ENCODE data around the gene SLC16A5.
"Not testable (repeated sequence)": the region's sequence is repeated elsewhere in the genome, so short reads cannot be mapped to it uniquely, and the experiment has no call there.

Gene SLC16A5

DNA sequence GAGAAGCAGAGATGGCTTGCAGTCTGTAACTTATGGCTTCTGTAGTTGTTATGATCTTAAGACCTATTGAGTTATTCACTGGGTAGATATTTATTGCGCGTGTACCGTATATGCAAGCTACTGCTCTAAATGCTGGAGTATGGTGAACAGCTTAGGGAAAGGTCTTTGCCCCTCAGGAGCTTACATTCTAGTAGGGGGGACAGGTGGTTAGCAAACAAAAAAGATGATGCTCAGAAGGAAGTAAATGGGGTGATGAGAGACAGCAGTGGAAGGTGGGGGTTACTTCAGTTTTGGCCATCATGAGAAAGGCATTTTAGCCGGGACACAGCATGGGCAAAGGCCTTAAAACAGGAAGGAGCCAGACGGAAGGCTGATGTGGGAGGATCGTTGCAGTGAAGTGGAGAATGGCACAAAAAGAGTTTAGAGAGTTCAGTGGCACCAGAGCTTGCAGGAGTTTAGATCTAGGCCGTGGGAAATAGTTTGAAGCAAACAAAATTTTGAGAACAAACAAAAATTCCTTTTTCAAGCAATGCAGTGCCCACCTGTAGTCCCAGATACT lies 24.1 kb downstream of the SLC16A5 start:
- no peak for DNase-seq

DNA sequence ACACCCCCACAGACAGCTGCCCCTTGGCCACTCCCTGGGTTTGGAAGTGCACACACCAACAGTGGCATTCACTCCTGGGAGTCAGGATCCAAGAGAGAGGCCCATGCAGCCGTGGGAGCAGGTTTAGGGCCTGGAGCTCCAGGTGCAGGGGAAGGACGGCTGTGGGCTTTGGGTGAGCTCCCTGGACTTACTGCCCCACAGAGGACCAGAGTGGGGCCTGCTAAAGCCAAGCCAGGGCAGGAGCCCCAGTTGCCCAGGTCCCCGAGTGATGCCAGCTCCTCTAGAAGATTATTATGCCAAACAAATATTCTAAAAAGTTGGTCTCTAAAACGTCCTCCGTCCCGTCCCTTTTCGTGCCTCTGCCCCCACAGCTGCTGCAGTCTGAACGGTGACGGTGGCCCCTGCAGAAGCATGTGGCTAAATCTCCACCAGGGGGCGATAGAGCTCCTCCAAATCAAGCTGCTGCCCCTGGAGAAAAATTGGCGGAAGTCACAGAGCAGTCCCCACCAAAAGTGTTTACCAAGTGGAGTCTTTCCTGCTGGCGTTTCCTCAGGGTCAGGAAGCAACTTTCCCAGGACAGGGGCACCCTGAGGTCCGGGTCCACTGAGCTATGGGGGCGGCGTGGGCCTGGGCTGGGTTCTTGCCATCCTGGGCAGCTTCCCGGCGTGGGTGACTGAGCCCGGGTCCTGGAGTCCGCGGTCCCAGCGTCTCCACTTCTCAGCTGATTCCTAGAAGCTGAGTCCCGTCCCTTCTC lies 26.2 kb downstream of the SLC16A5 start:
- peak; percentile 90 for DNase-seq

DNA sequence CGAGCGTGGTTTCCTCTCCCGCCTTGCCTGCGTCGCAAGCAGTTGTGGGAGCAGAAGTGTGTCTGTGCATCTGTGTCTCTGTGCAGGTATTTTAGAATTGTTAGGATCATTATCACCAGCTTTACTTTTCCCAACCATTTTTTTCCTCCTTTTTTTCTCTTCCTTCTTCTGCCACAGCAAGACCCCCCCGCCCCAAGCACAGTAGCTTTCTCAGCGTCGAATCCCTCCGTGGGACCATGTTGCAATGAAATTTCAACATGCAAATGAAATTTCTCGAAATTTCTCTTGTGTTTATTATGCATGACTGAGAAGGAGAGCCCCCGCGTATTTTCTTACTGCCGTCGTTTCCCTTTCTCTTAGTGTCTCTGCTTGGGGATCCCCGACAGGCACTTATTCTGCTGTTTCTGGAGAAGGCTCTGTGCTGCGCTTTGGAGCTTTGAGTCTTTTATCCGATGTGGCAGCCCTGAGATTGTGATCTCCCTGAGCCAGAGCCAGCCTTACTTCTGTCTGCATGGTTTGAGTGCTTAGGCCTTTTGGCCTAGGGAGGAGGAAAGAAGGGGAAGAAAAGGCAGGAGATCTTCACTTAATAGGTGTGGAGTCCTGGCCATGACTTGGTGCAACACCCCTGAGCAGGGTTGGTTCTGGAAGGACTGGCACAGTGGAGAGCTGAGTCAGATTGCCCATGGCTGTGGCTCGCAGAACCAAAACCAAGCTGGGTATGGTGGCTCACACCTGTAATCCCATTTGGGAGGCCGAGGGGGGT lies 27.0 kb downstream of the SLC16A5 start:
- DNase-seq = no peak

DNA sequence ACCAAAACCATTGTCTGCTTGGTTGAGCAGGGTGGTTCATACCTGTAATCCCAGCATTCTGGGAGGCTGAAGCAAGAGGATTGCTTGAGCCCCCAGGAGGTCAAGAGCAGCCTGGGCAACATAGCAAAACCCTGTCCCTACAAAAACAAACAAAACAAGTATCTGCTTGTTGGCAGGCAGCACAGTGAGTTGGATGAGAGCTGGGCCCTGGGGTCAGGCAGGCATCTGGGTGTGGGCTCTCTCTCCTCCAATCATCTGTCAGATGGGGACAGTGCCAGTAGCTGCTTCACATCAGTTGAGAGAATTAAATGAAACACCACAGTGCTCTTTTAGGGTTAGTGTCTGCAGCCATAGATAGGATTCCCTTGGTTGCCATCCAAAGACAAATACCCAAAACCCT lies 27.8 kb downstream of the SLC16A5 start:
- DNase-seq = no peak

DNA sequence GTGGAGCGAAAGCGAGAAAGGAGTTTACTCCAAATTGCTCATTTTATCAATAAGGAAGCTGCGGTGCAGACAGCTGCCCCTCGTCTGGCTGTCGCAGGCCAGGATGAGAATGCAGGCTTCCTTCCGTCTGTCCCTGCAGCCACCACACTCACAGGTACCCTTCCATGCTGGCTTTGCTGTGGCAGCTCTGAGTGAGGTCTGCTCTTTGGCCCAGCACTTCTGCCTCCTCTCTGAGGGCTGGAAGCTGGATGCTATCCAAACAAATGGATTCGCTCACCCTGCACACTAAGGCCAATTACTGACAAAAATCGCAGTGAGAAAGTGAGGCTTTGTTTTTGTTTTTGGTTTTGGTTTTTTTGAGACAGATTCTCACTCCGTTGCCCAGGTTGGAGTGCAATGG lies 29.0 kb downstream of the SLC16A5 start:
- DNase-seq = no peak

DNA sequence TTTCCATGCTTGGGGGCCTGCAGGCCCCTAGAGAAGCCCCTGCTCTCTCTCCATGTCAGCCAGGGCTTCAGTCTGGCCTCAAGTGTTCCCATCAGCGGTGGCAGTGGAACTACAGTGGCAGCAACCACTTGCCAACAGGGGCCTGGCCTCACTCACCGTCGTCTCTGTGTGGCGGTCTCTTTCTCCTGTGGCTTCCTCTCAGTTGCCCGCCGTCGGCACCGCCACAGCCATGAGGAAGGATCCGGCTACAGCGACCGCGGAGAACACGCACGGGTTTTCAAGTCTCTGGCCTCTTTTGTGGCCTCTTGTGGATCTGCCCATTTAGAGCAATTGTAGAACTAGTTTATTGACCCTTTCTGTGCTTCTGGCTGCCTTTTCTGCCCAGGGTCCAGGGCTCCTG lies 30.6 kb downstream of the SLC16A5 start:
- no peak for DNase-seq

DNA sequence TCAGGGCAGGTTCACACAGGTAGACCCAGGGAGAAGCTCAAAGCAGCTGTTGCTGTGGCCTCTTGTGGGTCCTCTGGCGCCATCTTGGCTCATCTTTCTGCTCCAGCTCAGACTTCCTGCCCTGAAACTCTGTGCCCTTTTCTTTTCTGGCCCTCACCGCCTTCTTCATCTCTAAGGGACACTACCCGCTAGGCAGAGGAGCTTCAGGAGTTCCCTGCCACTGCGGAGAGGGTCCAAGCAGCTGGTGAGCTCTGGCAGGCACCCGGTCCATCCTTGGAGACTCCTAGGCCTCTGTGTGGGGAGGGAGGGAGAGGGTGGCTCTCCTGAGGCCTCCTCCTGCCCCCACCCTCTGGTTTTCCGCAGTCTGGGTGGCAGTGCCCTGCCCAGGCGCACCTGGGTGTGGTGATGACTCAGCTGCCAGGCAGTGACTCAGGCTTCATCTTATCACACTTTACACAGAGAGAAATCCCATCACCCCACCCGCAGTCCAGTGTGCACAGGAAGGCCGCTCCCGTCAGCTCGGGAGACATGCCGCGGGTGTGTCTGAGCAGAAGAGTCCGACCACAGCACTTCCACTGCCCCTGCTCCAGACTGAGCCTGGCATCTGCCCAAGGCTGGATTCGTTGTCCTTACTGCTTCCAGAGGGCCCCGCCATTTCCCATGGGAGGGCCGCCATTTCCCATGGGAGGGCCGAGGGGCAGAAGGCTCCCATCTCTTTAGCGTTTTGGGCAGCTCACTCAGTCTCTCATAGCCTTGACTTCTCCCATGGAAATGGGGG lies 36.5 kb downstream of the SLC16A5 start:
- DNase-seq = peak; percentile 44

DNA sequence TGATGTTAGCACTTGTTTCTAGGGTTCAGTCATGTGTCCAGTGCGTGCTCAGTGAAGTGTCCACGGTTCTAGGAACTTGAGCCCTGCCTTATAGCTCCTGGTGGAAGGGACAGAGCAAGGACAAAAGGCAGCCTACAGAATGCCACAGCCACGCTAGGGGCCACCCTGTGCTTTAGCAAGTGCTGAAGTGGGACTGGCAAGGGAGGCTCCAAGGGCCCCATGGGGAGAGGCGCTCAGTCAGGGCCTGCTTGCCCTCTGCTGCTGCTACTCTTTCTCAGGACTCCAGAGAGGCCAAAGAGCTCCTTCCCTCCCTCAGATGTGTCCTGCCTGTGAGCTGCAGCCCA lies 37.0 kb downstream of the SLC16A5 start:
- DNase-seq = no peak

DNA sequence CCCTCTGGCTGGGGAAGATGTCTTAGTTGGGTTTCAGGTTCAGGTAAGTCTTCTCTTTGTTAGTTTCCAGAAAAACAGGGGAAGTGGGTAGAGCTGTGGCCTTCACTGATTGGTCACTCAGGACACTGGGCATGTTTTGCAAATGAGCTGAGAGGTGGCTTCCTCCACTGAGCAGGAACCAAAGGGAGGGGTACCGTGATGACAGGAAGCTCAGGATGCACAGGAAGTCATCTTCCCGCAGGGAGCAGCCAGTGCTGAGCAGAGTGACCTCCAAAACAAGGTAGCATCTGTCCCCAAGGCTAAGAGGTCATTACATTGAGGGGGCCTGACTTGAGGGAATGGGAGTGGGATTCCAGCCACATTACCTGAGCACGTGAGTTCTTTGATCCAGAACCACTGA lies 38.2 kb downstream of the SLC16A5 start:
- DNase-seq = no peak

DNA sequence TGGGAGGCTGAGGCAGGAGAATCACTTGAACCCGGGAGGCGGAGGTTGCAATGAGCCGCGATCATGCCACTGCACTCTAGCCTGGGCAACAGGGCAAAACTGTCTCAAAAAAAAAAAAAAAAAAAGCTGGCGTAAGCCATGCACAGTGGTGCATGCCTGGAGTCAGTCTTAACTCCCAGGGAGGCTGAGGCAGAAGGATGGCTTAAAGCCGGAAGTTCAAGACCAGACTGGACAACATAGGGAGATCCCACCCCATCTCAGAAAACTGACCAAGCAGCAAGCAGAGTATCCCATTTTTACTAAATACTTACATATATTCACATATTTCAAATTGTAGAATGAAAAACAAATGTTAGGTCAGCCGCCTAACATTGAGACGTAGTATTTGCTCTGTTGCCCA lies 39.2 kb downstream of the SLC16A5 start:
- no peak for DNase-seq

DNA sequence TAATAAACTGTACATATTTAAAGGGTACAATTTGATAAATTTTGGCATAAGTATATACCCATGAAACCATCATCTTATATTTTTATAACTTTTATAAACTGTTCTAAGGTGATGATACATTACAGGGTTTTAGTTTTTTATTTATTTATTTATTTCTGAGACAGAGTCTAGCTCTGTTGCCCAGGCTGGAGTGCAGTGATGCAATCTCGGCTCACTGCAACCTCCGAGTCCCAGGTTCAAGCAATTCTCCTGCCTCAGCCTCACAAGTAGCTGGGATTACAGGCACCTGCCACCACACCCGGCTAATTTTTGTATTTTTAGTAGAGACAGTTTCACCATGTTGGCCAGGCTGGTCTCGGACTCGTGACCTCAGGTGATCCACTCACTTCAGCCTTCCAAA lies 40.2 kb downstream of the SLC16A5 start:
- not testable (repeated sequence) for DNase-seq

DNA sequence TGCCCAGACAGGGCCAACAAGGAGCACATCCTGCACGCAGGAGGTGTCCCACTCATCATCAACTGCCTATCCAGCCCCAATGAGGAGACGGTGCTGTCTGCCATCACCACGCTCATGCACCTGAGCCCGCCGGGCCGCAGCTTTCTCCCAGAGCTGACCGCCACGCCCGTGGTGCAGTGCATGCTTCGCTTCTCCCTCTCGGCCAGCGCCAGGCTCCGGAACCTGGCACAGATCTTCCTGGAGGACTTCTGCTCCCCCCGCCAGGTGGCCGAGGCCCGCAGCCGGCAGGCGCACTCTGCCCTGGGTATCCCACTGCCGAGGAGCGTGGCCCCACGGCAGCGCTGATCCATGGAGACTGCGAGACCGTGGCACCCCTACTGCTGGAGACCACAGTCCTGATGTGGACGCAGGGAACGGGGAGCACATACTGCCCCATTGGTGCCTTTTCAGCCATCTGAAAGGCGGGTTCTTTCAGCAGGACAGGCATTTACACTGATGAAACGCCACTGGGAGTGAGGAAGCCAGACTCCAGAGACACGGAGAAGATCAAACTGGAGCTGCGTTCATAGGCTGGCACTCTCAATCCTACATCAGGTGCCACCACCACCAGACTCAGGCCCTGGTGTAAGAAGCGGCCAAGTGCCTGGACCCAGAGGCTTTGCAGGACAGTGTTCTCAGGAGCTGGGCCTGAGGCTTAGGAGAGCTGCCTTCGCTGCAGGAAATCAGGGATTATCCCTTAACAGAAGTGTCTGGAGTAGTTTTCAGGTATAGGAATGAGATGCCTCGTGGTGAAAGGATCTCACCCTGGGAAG lies 41.1 kb downstream of the SLC16A5 start:
- DNase-seq = no peak

DNA sequence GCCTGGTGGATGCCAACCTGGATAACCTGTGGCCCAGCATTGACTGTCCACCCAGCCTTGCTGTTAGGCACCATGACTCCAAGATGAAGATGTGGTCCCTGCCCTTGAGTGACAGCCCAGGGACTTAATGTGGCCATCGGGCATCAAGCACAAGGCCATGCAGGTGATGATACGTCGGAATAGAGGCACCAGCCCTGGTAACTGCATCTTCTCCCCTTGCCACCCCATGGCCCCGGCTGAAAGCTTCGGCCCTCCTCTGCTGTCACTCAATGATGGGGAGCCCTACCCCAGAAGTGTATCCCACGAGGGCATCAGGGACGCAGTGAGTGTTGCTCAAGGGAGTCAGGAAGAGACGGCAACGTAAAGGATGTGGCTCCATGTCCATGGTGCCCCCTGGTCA lies 41.8 kb downstream of the SLC16A5 start:
- no peak for DNase-seq

DNA sequence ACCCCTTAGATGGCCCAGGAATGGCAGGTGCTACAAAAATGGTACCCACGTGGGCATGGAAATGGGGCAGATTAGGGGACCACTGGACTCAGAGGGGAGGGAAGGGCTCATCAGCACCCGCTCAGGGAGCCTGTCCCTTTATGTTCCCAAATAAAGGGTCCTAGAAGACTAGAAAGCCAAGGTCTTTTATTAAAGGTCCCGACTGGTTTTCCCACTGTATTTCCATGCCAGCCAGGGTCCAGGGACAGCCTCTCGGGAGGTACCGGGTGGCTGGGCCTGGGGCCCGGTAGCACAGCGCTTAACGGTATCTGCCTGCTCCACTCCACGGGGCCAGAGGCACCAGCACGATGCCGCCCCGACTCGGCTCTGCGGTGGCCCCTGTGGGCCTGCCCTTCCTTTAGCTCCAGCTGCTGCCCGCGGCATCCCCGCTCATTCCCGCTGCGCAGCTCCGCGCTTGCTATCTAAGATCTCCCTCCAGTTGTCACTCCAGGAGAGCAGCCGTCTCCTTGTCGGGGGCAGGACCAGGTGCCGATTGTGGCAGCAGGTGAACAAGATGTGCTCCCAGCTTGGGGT lies 42.4 kb downstream of the SLC16A5 start:
- no peak for DNase-seq

DNA sequence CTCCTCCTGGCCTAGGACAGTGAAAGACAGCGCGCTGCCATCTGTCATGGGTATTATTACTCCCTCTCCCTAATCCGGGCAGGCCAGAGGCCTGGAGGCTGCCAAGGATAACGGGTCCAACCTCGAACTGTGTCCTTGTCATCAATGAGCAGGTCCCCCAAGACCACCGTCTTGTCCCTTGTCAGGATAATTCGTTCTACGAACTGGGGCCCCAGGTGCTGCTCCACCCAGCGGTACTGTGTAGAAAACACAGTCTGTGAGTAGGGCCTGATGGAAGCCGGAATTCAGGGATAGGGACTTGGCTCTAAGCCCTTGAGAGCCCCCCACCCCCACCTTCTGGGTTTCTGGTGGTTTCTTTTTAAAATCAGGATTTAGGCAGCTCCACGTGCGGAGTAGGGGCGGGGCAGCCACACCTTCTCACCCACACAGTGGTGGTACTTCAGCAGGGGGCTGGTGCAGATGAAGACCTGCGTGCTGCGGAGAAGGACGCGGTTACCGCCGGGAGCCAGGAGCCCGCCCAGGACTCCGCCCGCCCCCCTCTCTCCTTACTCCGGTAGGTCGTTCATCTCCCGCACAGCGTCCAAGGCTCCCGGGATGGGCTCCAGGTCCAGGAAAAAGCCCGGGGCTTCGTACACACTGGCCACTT lies 43.0 kb downstream of the SLC16A5 start:
- peak; percentile 33 for DNase-seq

DNA sequence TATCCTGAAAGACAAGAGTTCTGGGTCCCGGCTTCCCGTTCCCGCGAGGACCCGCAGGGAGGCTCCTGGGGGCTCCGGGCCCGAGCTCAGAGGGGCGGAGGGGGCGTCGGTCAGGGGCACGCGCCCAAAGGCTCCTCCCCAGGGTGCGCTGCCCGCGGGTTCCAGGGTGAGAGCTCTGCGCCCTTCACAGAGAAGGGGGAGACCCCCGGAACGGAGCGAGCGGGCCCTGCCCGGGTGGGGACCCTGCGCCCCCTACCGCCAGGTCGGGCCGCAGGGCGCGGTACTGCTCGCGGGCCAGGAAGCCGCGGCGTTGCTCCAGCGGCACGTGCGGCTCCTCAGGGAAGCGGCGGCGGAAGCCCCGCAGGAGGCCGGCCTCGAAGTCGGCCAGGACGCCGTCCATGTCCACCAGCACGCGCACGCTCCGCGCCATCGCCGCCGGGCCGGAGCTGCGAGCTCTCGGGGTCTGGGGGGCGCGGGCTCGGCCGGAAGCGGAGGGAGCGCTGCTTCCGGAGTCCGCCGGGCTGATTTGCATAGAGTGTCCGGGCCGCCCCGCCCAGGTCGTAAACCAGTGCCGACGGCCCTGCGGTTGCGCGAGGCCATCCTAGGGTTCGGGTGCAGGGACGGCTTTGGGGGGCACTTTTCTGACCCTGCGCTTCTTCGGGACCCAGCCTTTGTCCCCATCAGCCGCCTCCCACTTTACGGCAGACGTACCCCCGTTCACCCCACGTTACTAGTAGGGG lies 43.7 kb downstream of the SLC16A5 start, which contains the start of gene NT5C:
NT5C (minus strand) TSS at position 465 of the 740 bp plus-strand sequence; CDS start at position 430, 35 bp downstream.
- peak; percentile 44 for DNase-seq

DNA sequence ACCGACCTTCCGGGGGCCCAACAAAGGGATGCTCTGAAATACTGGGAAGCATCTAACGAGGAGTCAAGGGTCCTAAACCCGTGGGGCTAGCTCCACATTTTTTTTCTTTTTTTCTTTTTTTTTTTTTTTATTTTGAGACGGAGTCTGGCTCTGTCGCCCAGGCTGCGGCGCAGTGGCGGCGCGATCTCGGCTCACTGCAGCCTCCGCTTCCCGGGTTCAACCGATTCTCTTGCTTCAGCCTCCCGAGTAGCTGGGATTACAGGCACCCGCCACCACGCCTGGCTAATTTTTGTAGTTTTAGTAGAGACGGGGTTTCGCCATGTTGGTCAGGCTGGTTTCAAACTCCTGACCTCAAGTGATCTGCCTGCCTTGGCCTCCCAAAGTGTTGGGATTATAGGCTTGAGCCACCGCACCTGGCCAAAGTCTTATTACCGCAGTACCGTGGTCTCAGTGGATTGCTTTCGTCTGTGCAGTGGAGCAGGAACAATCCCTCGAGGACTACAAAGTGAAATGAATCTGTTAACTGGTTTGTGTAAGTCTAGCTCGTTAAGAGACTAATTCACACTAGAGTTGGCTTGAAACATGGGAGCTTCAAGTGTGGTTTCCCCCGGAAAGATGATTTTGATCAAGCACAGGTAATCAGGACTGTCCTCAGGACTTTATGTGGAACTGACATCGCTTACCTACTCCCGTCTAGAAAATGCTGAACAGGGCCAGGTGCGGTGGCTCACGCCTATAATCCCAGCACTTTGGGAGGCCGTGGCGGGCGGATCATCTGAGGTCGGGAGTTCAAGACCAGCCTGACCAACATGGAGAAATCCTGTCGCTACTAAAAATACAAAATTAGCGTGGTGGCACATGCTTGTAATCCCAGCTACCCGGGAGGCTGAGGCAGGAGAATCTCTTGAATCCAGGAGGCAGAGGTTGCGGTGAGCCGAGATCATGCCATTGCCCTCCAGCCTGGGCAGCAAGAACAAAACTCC lies 44.6 kb downstream of the SLC16A5 start:
- DNase-seq = not testable (repeated sequence)

DNA sequence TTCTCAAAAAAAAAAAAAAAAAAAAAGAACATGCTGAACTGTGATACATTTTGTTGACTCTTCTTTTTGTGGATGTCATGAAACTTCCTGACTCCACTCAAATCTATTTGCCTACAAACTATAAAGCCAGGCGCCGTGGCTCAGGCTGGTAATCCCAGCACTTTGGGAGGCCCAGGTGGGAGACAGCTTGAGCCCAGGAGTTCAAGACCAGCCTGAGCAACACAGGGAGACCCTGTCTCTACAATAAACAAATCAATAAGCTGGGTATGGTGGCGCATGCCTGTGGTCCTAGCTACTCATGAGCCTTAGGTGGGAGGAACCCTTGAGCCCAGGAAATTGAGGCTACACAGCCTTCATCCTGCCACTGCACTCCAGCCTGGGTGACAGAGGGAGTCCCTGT lies 45.2 kb downstream of the SLC16A5 start:
- DNase-seq = no peak

DNA sequence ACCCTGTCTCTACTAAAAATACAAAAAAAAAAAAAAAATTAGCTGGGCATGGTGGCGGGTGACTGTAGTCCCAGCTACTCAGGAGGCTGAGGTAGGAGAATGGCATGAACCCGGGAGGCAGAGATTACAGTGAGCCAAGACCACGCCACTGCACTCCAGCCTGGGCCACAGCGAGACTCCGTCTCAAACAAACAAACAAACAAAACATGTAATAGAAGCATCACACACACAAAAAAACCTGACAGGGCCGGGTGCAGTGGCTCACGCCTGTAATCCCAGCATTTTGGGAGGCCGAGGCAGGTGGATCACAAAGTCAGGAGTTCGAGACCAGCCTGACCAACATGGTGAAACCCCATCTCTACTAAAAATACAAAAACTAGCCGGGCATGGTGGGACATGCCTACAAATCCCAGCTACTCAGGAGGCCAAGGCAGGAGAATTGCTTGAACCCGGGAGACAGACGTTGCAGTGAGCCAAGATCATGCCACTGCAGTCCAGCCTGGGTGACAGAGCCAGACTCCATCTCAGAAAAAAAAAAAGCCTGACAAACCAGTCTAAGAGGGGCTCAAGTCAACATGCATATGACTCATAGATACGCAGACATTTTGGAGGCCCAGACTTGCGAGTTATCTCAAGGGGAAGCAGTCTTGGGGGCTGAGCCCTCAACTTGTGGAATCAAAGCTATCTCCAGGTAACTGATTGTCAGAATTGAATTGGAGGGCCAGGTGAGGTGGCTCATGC lies 46.0 kb downstream of the SLC16A5 start:
- not testable (repeated sequence) for DNase-seq
